ENCODE results near the gene URI1.
A peak's percentile ranks its signal among the peaks of the same experiment; 100 is the strongest.
"Not testable (repeated sequence)": the region's sequence is repeated elsewhere in the genome, so short reads cannot be mapped to it uniquely, and the experiment has no call there.

The URI1 gene

GRCh38 chr19:29962793-29963192 lies 20.8 kb downstream of the URI1 start:
- Histone ChIP-seq H3K4me3 (ENCODE audit: low read depth, low read length) (no peak overlapping the region), H3K36me3 (no peaks in the 10 kb centered on the region; the same call in 1 of the 2 replicates), H3K27me3 (no peaks in the 10 kb centered on the region), H3K4me1 (peaks cover 10% of the 10 kb centered on the region), H3K9me3 (no peaks in the 10 kb centered on the region)
- DNase-seq: no peak
- TF ChIP-seq CTCF (IDR thresholded peaks at IDR 0.05; ENCODE audit: low read depth, low read length): no peak

- no peak overlapping the region for H3K4me3 ChIP-seq (ENCODE audit: low read depth, low read length)
- H3K9me3 ChIP-seq: no peaks in the 10 kb centered on the region
- no peak for DNase-seq
- H3K4me1 ChIP-seq: peaks cover 10% of the 10 kb centered on the region
- TF ChIP-seq CTCF (IDR thresholded peaks at IDR 0.05; ENCODE audit: low read depth, low read length): no peak
- H3K27me3 ChIP-seq: no peaks in the 10 kb centered on the region
- no peaks in the 10 kb centered on the region; the same call in 1 of the 2 replicates for H3K36me3 ChIP-seq
These were observed 21.5 kb downstream of the URI1 start for GRCh38 chr19:29963576-29963975.

- H3K4me1 ChIP-seq: peaks cover 10% of the 10 kb centered on the region
- DNase-seq: no peak
- no peaks in the 10 kb centered on the region for H3K9me3 ChIP-seq
- H3K4me3 ChIP-seq (ENCODE audit: low read depth, low read length): no peak overlapping the region
- H3K36me3 ChIP-seq: no peaks in the 10 kb centered on the region; the same call in 1 of the 2 replicates
- no peaks in the 10 kb centered on the region for H3K27me3 ChIP-seq
- no peak for TF ChIP-seq CTCF (IDR thresholded peaks at IDR 0.05; ENCODE audit: low read depth, low read length)
These were observed 22.1 kb downstream of the URI1 start for GRCh38 chr19:29964171-29964570.

GRCh38 chr19:29965492-29965891 lies 23.5 kb downstream of the URI1 start:
- DNase-seq: no peak
- Histone ChIP-seq H3K4me1 (peaks cover 10% of the 10 kb centered on the region), H3K9me3 (no peaks in the 10 kb centered on the region), H3K4me3 (ENCODE audit: low read depth, low read length) (no peak overlapping the region), H3K27me3 (no peaks in the 10 kb centered on the region), H3K36me3 (no peaks in the 10 kb centered on the region)
- no peak for TF ChIP-seq CTCF (IDR thresholded peaks at IDR 0.05; ENCODE audit: low read depth, low read length)

GRCh38 chr19:29966142-29966541 lies 24.1 kb downstream of the URI1 start:
- not testable (repeated sequence) for H3K9me3 ChIP-seq; H3K36me3 ChIP-seq; H3K27me3 ChIP-seq; DNase-seq; H3K4me3 ChIP-seq (ENCODE audit: low read depth, low read length)
- H3K4me1 ChIP-seq: peaks cover 14% of the 10 kb centered on the region

GRCh38 chr19:29966588-29967249 lies 24.7 kb downstream of the URI1 start:
- no peak overlapping the region for H3K4me3 ChIP-seq (ENCODE audit: low read depth, low read length)
- no peaks in the 10 kb centered on the region for H3K27me3 ChIP-seq
- peak; percentile 53 for TF ChIP-seq CTCF (IDR thresholded peaks at IDR 0.05; ENCODE audit: low read depth, low read length)
- peaks cover 15% of the 10 kb centered on the region for H3K4me1 ChIP-seq
- no peak for DNase-seq
- H3K36me3 ChIP-seq: no peaks in the 10 kb centered on the region
- H3K9me3 ChIP-seq: no peaks in the 10 kb centered on the region
